HepG2 (cell line): ENCODE results near the gene SLC16A3. TPM values are rescaled to one million over a fixed set of nuclear protein-coding genes. Genes with fewer than 3 reads are reported as not detected.

ENCODE experiments used
- ELF4 ChIP-seq: sonication (generic); formaldehyde crosslinking; IDR thresholded peaks from 2 replicates; pipeline ENCODE4 v1.5.0; 2020; ENCODE audit warnings: missing genetic modification reagents, mild to moderate bottlenecking, moderate library complexity, borderline replicate concordance
- EZH2 ChIP-seq: conservative IDR thresholded peaks from 2 replicates; pipeline ENCODE4 v1.6.1; 2012; ENCODE audit warnings: mild to moderate bottlenecking, low read depth, low read length, moderate library complexity
- FOSL1 ChIP-seq: sonication (generic); formaldehyde crosslinking; IDR thresholded peaks from 2 replicates; pipeline ENCODE4 v1.9.0; 2021; ENCODE audit warnings: missing genetic modification reagents, borderline replicate concordance
- JDP2 ChIP-seq: sonication (generic); formaldehyde crosslinking; IDR thresholded peaks from 2 replicates; pipeline ENCODE4 v1.8.1; 2022; ENCODE audit warnings: missing genetic modification reagents, borderline replicate concordance
- MEIS1 ChIP-seq: sonication (generic); formaldehyde crosslinking; IDR thresholded peaks from 2 replicates; pipeline ENCODE4 v1.9.0; 2021; ENCODE audit warnings: mild to moderate bottlenecking, missing genetic modification reagents, moderate library complexity, borderline replicate concordance
- NFATC3 ChIP-seq: sonication (generic); formaldehyde crosslinking; IDR thresholded peaks from 2 replicates; pipeline ENCODE4 v1.5.1; 2020; ENCODE audit warnings: mild to moderate bottlenecking, missing genetic modification reagents
- NKX3-1 ChIP-seq: sonication (generic); formaldehyde crosslinking; IDR thresholded peaks from 2 replicates; pipeline ENCODE4 v1.5.0; 2020; ENCODE audit warnings: missing genetic modification reagents
- ZKSCAN5 ChIP-seq: sonication (generic); formaldehyde crosslinking; IDR thresholded peaks from 2 replicates; pipeline ENCODE4 v1.5.1; 2020; ENCODE audit warnings: mild to moderate bottlenecking, missing genetic modification reagents
- ZKSCAN8 ChIP-seq: IDR thresholded peaks from 2 replicates; pipeline ENCODE4 v1.6.1; 2016; ENCODE audit warnings: borderline replicate concordance, missing genetic modification reagents, missing compliant biosample characterization
- ZNF292 ChIP-seq: sonication (generic); formaldehyde crosslinking; IDR thresholded peaks from 2 replicates; pipeline ENCODE4 v1.8.1; 2022; ENCODE audit warnings: mild to moderate bottlenecking, low read depth, missing genetic modification reagents, borderline replicate concordance
- ZNF660 ChIP-seq: sonication (generic); formaldehyde crosslinking; IDR thresholded peaks from 2 replicates; pipeline ENCODE4 v1.5.1; 2020; ENCODE audit warnings: mild to moderate bottlenecking, low read depth, missing genetic modification reagents, borderline replicate concordance
- ZNF850 ChIP-seq: sonication (generic); formaldehyde crosslinking; conservative IDR thresholded peaks from 2 replicates; pipeline ENCODE4 v1.9.0; 2021; ENCODE audit warnings: mild to moderate bottlenecking, missing genetic modification reagents
- polyA plus RNA-seq, 8 experiments: library from polyadenylated mRNA; depleted of rRNA in 3 of 8; stranded (reverse) in 7 of 8; unstranded in 1 of 8; fragments of >200 nt; fragmentation: Illumina TruSeq in 4 of 8; extraction: Trizol in 4 of 8; gene quantifications; 2 replicates each; pipeline versions ENCODE4 v1.2.1 to v1.2.3, GENCODE V29; 2011 to 2016; ENCODE audit warnings: low read depth in 4 of 8, missing spikeins in 1 of 8, mixed read lengths in 1 of 8; ENCODE audit not compliant: insufficient read depth in 1 of 8
- total RNA-seq, 5 experiments: library from RNA; depleted of rRNA; stranded (reverse); fragments of >200 nt; fragmentation: Illumina TruSeq; extraction: Trizol; gene quantifications; 2 replicates each; pipeline ENCODE4 v1.2.3, GENCODE V29; 2016; ENCODE audit warnings: low read depth in 1 of 5
- TF ChIP-seq, protein P1 (sequence below), 2 experiments: fragments of 450-650 bp in 1 of 2; sonication (generic) in 1 of 2; formaldehyde crosslinking in 1 of 2; IDR thresholded peaks; 2 replicates each; pipeline versions ENCODE4 v1.6.1 to v1.8.0; 2016 to 2022; ENCODE audit warnings: antibody characterized with exemption in 1 of 2, mild to moderate bottlenecking in 1 of 2, missing genetic modification reagents in 1 of 2
- TF ChIP-seq, protein P2 (sequence below): sonication (generic); formaldehyde crosslinking; IDR thresholded peaks from 2 replicates; pipeline ENCODE4 v1.8.0; 2022; ENCODE audit warnings: mild to moderate bottlenecking, missing genetic modification reagents, borderline replicate concordance
- TF ChIP-seq, protein P3 (sequence below): sonication (generic); formaldehyde crosslinking; IDR thresholded peaks from 2 replicates; pipeline ENCODE4 v1.4.0; 2020; ENCODE audit warnings: missing genetic modification reagents, borderline replicate concordance

SLC16A3 gene
- total and polyA plus RNA-seq, 2 of the 13 experiments (the other 11 are each of a cell fraction or from before 2014, with no cell fraction given): 242 to 349 TPM

DNA sequence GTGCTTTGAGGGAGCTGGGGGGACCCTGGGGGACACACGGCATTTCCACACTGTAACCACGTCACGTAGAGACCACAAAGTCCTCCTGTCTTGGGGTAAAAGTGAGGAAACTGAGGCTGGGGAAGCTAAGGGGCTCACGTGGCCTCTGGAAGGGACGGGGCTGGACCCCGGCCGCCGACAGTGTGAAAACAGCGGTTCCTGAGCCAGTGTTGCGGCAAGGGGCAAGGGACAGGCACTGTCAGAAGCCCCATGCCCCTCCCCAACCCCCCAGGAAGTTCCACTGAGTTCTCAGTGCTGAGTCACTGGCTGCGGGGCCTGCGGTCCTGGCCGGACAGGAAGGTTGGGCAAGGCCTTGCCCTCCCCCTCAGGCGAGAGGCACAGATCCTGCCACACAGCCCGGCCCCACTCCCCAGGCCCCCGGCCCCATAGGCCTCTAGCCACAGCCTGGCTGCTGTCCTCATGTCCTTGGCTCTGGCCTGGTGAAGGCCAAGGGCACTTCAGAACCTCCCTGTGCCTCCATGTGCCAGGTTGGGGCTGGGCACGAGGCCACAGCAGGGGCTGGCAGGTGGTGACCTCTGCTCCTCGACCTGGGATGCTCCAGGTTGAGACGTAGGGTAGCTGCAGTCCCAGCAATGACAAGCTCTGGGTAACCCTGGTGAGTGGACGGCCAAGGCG lies 11.2 kb upstream of the SLC16A3 start (continued):
- TF ChIP-seq, protein P1, sequence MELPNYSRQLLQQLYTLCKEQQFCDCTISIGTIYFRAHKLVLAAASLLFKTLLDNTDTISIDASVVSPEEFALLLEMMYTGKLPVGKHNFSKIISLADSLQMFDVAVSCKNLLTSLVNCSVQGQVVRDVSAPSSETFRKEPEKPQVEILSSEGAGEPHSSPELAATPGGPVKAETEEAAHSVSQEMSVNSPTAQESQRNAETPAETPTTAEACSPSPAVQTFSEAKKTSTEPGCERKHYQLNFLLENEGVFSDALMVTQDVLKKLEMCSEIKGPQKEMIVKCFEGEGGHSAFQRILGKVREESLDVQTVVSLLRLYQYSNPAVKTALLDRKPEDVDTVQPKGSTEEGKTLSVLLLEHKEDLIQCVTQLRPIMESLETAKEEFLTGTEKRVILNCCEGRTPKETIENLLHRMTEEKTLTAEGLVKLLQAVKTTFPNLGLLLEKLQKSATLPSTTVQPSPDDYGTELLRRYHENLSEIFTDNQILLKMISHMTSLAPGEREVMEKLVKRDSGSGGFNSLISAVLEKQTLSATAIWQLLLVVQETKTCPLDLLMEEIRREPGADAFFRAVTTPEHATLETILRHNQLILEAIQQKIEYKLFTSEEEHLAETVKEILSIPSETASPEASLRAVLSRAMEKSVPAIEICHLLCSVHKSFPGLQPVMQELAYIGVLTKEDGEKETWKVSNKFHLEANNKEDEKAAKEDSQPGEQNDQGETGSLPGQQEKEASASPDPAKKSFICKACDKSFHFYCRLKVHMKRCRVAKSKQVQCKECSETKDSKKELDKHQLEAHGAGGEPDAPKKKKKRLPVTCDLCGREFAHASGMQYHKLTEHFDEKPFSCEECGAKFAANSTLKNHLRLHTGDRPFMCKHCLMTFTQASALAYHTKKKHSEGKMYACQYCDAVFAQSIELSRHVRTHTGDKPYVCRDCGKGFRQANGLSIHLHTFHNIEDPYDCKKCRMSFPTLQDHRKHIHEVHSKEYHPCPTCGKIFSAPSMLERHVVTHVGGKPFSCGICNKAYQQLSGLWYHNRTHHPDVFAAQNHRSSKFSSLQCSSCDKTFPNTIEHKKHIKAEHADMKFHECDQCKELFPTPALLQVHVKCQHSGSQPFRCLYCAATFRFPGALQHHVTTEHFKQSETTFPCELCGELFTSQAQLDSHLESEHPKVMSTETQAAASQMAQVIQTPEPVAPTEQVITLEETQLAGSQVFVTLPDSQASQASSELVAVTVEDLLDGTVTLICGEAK (IDR thresholded peaks at IDR 0.05): no peak
- TF ChIP-seq, protein P1 (CRISPR knock-in tag; IDR thresholded peaks at IDR 0.05): peak; percentile 68; the same call in 1 of the 2 replicates
- TF ChIP-seq MEIS1 (CRISPR knock-in tag) (peak; percentile 27; the same call in 1 of the 2 replicates), ELF4 (CRISPR knock-in tag) (no peak), FOSL1 (CRISPR knock-in tag) (peak; percentile 85), ZNF850 (CRISPR knock-in tag) (no peak), ZNF292 (no peak), JDP2 (no peak; the same call in 1 of the 2 replicates), ZKSCAN5 (CRISPR knock-in tag) (no peak; the same call in 1 of the 2 replicates), NFATC3 (CRISPR knock-in tag) (no peak), EZH2 (no peak), ZKSCAN8 (CRISPR knock-in tag) (no peak), NKX3-1 (CRISPR knock-in tag) (peak; percentile 90; the same call in 1 of the 2 replicates), ZNF660 (CRISPR knock-in tag) (no peak; the same call in 1 of the 2 replicates)
- TF ChIP-seq, protein P2, sequence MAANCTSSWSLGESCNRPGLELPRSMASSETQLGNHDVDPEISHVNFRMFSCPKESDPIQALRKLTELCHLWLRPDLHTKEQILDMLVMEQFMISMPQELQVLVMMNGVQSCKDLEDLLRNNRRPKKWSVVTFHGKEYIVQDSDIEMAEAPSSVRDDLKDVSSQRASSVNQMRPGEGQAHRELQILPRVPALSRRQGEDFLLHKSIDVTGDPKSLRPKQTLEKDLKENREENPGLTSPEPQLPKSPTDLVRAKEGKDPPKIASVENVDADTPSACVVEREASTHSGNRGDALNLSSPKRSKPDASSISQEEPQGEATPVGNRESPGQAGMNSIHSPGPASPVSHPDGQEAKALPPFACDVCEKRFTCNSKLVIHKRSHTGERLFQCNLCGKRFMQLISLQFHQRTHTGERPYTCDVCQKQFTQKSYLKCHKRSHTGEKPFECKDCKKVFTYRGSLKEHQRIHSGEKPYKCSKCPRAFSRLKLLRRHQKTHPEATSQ (CRISPR knock-in tag): no peak
- TF ChIP-seq, protein P3, sequence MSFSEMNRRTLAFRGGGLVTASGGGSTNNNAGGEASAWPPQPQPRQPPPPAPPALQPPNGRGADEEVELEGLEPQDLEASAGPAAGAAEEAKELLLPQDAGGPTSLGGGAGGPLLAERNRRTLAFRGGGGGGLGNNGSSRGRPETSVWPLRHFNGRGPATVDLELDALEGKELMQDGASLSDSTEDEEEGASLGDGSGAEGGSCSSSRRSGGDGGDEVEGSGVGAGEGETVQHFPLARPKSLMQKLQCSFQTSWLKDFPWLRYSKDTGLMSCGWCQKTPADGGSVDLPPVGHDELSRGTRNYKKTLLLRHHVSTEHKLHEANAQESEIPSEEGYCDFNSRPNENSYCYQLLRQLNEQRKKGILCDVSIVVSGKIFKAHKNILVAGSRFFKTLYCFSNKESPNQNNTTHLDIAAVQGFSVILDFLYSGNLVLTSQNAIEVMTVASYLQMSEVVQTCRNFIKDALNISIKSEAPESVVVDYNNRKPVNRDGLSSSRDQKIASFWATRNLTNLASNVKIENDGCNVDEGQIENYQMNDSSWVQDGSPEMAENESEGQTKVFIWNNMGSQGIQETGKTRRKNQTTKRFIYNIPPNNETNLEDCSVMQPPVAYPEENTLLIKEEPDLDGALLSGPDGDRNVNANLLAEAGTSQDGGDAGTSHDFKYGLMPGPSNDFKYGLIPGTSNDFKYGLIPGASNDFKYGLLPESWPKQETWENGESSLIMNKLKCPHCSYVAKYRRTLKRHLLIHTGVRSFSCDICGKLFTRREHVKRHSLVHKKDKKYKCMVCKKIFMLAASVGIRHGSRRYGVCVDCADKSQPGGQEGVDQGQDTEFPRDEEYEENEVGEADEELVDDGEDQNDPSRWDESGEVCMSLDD: no peak
